ENCODE results near the gene TRPV2.

- TF ChIP-seq YY1 (IDR thresholded peaks at IDR 0.05; ENCODE audit: insufficient read depth, insufficient read length) (no peak), ZNF274 (IDR thresholded peaks at IDR 0.05; ENCODE audit: low read depth, low read length) (no peak), SUZ12 (IDR thresholded peaks at IDR 0.05; ENCODE audit: extremely low read depth, insufficient read depth, insufficient read length) (no peak)
These were observed 50.5 kb downstream of the TRPV2 start for GRCh38 chr17:16465861-16466338.

All from NT2/D1 (cell line).